ENCODE measurements around the gene THRSP.
"Not testable (repeated sequence)": the region's sequence is repeated elsewhere in the genome, so short reads cannot be mapped to it uniquely, and the experiment has no call there.

Gene THRSP

DNA sequence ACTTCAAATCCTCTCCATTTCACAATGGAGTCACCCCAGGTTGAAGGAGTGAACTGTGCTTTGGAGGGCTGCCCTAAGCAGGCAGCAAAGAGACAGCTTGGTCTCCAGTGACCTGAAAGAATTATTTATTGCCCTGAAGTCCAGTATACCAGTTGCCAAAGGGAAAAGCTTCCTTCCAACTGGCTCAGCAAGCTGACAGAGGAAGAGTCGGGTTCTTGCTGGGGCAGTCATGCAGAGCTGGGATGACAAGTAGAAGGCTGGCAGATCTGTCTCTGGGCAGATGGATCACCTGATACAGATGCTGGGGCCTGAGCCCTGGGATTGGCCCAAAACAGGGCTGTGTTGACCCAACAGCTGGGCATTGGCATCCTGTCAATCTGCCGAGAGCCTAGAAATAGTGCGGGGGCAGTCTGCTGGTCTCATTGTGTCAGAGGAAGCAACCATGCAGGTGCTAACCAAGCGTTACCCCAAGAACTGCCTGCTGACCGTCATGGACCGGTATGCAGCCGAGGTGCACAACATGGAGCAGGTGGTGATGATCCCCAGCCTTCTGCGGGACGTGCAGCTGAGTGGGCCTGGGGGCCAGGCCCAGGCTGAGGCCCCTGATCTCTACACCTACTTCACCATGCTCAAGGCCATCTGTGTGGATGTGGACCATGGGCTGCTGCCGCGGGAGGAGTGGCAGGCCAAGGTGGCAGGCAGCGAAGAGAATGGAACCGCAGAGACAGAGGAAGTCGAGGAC, at the start of gene THRSP:
THRSP (plus strand) TSS at position 422 of the 742 bp plus-strand sequence; CDS start at position 443, 21 bp downstream.
- DNase-seq: no peak

DNA sequence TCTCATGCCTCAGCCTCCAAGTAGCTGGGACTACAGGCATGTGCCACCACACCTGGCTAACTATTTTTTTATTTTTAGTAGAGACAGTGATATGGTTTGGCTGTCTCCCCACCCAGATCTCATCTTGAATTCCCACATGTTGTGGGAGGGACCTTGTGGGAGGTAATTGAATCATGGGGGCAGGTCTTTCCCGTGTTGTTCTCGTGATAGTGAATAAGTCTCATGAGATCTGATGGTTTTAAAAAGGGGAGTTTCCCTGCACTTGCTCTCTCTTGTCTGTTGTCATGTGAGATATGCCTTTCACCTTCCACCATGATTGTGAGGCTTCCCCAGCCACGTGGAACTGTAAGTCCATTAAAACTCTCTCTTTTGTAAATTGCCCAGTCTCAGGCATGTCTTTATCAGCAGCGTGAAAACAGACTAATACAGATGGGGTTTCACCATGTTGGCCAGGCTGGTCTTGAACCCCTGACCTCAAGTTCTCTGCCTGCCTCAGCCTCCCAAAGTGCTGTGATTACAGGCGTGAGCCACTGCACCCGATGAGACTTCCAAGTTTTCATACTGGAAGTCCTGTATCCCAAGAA, 48.6 kb upstream of the THRSP start:
- DNase-seq: not testable (repeated sequence)

GRCh38 chr11:78015878-78016277, 47.8 kb upstream of the THRSP start:
- no peak for DNase-seq

DNA sequence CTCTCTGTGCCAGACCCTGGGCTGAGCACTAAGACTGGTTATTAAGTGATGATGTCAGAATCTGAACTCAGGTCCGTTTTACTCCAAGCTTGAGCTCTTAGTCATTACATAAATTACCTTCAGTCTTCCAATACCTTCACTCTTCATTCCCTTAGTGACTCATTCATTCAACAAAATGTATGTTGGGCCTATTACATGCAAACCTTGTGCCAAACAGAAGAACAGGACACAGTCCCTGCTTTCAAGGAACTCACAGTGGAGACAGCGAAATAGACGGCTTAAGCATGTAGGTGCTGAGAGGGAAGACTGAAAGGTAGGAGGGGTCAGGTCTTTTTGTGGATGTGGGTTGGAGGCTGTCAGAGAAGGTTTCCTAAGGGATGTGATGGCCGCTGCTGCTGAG, 43.9 kb upstream of the THRSP start:
- no peak for DNase-seq

- no peak for DNase-seq
Measured at GRCh38 chr11:78020246-78020645, 43.4 kb upstream of the THRSP start.

DNA sequence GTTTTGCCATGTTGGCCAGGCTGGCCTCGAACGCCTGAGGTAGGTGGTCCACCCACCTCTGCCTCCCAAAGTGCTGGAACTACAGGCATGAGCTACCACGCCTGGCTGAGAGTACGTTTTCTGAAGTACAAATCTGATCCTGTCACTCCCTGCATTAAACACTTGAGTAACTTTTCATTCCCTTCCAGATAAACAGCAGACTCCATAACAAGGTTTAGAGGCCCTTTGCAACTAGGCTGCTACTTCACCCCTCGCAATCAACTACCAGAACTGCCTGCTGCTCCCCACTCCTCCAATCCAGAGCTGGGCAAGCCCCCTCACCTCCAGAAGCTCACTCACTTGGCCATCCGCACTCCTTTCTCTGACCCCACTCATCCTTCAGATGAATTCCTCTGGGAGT, 42.0 kb upstream of the THRSP start:
- no peak for DNase-seq

GRCh38 chr11:78022397-78023396, 41.0 kb upstream of the THRSP start, which contains the start of gene KCTD14:
Gene KCTD14 (minus strand): TSS chr11:78023276. CDS start chr11:78023249, 27 bp downstream.
- DNase-seq: peak; percentile 68

GRCh38 chr11:78023426-78023825, 40.2 kb upstream of the THRSP start:
- DNase-seq: peak; percentile 60

GRCh38 chr11:78025378-78025777, 38.3 kb upstream of the THRSP start:
- no peak for DNase-seq

DNA sequence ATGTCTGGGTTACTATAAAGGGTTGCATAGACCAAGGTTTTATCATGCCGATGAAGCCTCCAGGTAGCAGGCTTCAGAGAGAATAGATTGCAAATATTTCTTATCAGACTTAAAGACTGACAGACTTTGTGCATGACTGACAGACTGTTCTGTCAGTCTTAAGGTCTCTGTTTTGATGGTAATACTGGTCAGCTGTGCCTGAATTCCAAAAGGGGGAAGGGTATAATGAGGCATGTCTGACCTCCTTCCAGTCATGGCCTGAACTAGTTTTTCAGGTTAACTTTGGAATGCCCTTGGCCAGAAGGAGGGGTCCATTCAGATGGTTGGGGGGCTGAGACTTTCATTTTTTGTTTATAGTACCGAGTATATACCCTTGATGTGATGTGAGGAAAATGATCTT, 35.9 kb upstream of the THRSP start:
- no peak for DNase-seq

GRCh38 chr11:78028423-78028822, 35.2 kb upstream of the THRSP start:
- DNase-seq: not testable (repeated sequence)

GRCh38 chr11:78030429-78031325, 33.0 kb upstream of the THRSP start:
- DNase-seq: peak; percentile 92

GRCh38 chr11:78031629-78032028, 32.0 kb upstream of the THRSP start:
- DNase-seq: no peak

DNA sequence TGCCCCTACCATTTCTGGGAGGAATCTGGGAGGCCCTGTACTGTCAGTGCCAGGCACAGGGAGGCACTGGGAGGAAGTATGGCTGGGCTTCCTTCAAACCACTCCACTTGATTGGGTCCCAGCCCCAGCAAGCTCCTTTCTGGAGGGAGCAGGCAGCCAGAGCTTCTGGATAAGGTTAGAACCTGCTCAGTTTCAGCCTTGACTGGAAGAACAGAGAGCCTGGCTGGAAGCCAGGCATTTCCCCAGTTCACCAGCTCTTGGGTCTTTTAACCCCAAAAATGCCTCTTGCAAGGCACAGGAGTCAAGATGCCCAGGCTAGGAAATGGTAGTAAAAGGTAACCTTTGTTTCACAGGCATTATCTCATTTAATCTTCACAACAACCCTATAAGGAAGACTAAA, 31.6 kb upstream of the THRSP start:
- DNase-seq: no peak

DNA sequence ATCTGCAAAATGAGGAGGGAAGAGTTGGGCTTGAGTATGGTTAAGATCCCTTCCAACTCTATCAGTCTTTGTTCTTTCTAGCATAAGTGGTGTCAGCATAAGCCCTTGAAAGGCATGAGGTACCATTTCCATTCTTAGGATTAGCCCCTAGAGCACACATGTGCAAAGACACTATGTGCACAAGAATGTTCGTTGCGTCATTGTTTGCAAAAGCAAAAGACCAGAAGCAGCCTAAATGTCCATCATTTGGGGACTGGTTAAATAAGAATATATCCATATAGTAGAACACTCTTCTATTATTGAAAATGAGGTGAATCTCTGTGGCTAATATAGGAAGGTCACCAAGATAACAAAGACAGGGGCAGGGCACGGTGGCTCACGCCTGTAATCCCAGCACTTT, 30.6 kb upstream of the THRSP start:
- no peak for DNase-seq

GRCh38 chr11:78034623-78035022, 29.0 kb upstream of the THRSP start:
- no peak for DNase-seq

DNA sequence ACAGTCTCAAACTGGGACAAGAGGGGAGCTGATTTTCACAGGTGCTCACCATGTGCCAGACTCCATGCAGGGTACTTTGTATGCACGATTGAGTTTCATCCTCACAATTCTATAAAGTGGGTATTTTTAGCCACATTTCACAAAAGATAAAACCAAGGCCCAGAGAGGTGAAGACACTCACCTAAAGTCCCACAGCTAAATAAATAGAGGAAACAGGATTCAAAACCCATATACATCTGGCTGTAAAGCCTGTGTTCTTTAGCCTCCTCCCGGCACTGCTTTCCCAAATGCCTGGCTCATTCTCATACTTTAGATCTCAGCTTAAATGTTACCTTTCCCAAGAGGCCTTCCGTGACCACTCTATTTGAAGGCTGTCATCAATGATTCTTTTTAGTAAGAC, 27.3 kb upstream of the THRSP start:
- no peak for DNase-seq

DNA sequence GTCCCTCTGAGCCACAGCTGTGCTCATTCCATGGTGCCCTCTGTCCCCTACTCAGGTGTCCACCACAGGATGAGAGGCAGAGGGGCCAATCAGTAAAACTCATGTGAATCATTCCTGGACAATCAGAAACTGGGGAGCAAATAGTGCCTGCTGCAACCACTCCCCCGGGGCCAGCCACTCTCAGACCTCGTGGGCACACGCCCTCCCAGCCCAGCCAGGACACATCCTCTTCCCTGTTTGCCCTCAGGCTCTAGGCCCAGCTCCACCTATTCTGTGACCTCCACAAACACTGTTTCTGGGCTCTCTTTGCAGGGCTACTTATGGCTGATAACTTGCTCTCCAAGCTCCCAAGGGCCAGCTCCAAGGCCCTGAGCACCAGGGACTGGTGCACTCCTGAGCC, 26.6 kb upstream of the THRSP start:
- no peak for DNase-seq

- no peak for DNase-seq
Measured at GRCh38 chr11:78037825-78038620, 25.6 kb upstream of the THRSP start.

DNA sequence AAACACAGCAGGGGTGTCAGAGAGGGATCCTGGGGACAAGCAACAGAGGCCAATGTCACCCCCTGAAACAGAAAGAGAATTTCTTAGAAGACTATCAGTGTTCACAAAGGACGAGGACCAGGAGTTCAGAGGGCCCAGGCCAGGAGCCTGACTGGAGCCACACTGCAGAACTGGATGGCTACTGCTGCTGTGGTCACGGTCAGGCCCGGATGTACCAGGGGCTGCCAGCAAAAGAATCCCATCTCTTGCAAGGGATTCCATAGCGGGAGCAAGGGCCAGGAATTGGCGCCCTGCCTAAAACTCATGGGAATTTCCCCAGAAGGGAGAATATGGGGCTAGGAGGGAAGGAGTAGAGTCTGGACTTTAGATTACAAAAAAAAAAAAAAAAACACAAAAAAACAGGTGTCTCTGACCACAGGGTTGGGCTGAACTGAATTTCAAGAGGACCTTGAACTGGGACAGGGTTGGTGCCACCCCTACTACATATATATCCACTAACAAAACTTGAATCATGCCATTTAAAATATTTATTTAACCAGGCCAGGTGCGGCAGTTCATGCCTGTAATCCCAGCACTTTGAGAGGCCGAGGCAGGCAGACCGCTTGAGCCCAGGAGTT, 24.9 kb upstream of the THRSP start:
- no peak for DNase-seq

DNA sequence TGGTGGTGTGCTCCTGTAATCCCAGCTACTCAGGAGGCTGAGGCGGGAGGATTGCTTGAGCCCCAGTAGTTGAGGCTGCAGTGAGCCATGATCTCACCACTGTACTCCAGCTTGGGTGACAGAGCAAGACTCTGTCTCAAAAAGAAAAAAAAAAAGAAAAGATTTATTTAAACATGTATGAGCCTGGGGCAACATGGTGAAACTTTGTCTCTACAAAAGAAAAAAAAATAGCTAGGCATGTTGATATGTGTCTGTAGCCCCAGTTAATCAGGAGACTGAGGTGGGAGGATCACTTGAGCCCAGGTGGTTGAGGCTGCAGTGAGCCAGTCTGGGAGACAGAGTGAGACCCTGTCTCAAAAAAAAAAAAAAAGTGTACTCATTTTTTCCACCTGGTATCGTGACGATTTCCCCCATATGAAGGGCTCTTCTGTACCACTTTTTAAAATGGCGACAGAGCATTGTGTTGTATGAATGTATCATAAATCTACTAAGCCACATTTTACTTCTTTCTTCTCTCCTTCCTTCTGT, 24.2 kb upstream of the THRSP start:
- no peak for DNase-seq

Measured in SHP77 treated with DMSO at 0.1 percent for 48 hours (cell line).